Activated CD4-positive, alpha-beta T cell treated with anti-CD3 and anti-CD28 coated beads, Interleukin-2, amount 50 U/mL, for 16 hours (primary cell): Measurements from ENCODE around the gene RFTN1.
"Not testable (repeated sequence)": the region's sequence is repeated elsewhere in the genome, so short reads cannot be mapped to it uniquely, and the experiment has no call there.

Source experiments
- DNase-seq: peaks from one replicate; pipeline ENCODE4 v3.0.0-alpha.2; 2020

Gene RFTN1

GRCh38 chr3:16506451-16506850 lies 7.0 kb downstream of the RFTN1 start:
- no peak for DNase-seq

GRCh38 chr3:16504692-16505091 lies 8.8 kb downstream of the RFTN1 start:
- no peak for DNase-seq

DNA sequence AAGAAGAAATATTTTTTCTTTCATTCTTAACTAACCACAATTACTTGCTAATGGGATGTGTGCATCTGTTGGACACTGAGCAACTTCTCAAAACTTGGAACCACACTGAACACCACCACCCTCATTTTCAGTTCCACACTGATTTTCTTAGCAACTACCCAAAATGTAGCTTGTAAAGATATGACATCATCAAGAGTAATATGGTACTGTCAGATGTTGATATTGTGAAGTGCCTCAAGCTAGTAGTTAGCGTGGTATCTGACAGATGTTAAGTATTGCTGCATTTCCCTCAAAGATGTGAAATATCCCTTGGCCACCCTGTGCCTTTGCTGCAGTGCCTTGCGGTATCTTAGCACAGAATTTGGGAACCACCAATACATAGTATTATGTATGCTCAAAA lies 9.3 kb downstream of the RFTN1 start:
- DNase-seq, result peak; percentile 43

DNA sequence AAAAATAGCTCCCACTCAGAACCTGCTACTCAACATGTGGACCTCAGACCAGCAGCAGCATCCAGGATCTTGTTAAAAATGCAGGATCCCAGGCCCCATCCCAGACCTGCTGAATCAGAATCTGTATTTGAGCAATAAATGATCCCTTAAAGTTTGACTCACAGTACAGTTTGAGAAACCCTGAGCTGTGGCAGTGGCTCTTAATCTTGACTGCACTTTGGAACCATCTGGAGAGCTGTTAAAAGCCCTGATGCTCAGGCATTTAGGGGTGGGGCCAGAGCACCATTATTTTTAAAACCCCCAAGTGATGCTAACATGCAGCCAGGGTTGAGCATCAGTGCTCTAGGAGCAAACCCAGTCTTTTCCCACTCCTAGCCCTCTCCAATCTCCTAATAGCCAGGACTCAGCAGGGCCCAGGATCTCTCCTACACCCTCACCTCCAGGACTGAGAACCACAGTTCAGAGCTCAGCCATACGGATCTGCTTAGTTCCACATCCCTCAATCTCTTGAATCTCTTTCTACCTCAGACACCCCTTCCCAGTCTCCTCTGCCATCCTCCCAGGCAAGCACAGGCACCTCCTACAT lies 10.2 kb downstream of the RFTN1 start:
- no peak for DNase-seq

DNA sequence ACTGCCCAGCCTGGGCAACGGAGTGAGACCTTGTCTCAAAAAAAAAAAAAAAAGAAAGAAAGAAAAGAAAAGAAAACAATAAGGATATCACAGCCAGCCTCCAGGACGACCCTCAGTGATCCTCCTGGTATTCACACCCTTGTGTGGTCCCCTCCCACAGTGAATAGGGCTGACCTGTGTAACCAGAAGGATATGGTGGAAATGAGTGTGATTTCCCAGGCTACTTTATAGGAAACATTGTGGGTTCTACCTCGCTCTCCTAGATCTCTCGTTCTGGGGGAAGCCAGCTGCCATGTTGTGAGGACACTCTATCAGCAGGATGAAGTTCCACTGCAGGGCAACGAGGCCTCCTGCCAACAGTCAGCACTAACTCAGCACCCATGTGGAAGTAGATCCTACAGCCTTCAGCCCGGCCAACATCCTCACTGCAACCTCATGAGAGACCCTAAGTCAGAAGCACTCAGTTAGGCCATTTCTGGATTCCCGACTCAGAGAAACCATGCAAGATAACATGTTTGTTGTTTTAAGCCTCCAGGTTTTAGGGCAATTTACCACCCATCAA lies 11.1 kb downstream of the RFTN1 start:
- DNase-seq, result no peak

DNA sequence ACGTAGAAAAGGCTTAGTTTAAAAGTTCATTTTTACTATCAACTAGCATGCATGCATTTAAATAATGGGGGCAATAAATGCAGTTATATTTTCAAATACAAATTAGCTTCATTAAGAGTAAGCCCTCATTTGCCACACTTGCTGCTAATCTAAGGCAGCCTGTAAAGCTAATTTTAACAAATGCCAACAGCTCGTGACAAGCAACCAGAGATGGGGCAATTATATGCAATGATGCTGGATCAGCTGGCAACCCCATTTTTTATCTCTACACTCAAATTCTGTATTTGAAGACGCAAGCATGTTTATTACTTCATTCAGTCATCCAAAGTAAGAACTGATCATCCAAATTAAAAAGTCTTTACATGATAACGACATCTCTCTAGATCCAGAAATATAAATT lies 12.1 kb downstream of the RFTN1 start:
- DNase-seq, result no peak

GRCh38 chr3:16500911-16501310 lies 12.6 kb downstream of the RFTN1 start:
- DNase-seq, result no peak

- DNase-seq, result no peak
Measured at GRCh38 chr3:16500093-16500492, 13.4 kb downstream of the RFTN1 start.

DNA sequence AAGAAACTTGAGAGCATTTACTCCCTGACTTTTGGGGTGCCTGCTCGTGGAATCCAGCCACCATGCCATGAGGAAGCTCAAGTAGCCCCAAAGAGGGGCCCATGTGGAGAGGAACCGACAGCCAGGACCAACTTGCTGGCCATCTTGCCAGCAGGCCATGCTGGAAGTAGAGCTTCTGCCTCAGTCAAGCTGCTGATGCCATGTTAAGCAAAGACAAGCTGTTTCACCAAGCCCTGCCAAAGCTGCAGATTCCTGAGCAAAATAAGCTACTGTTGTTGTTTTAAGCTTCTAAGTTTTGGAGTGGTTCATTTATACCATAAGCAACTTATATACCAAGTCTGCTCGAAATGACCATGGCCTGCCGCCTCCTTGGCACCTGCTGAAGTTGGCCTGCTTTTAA lies 14.1 kb downstream of the RFTN1 start:
- no peak for DNase-seq

- DNase-seq, result no peak
Measured at GRCh38 chr3:16498130-16498890, 15.2 kb downstream of the RFTN1 start.

DNA sequence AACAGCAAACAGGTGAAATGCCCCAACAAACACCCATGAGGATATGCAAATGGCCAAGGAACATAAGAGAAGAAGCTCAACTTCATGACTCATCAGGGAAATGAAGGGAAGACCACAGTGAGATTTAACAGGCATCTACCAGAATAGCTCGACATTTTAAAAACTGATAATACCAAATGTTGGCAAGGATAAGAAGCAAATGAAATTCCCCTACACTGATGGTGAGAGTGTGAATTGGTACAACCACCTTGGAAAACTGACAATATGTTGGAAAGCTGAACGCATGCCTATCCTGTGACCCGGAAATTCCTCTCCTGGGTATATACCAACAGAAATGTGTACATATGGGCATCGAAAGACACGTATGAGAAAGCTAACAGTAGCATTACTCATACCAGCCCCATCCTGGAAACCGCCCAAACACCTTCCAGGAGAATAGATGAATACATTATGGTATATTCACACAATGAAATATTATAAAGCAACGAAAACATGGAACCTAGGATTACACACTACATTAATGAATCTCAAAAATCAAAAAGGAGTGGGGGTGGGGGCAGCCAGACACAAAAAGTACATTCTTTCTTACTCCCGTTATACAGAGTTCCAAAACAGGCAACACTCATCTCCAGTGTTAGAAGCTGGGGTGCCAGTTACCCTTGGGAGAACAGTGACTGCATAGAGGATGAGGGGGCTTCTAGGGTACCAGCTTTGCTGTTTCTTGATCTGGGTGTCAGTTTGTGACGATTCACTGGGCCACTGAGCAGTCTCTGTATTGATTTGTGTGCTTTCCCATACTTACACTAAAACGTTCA lies 16.9 kb downstream of the RFTN1 start:
- peak; percentile 48 for DNase-seq

DNA sequence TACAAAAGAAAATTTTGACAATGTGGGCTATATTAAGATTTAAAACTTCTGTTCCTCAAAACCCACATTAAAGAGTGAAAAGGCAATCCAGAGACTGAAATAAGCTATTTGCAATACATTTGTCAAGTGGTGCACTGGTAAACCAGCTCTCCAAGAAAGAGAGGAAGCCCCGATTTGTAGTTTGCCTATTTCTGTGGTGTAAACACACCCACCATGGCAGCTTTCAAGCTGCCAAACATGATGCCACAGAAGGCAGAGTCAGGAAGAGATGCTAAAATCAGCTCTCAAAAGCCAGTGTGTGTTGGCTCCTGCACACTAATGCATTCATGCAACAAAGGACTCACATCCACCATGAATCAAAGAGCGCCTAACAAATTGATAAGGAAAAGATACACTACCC lies 17.5 kb downstream of the RFTN1 start:
- DNase-seq, result no peak

GRCh38 chr3:16494814-16495431 lies 18.6 kb downstream of the RFTN1 start:
- no peak for DNase-seq

DNA sequence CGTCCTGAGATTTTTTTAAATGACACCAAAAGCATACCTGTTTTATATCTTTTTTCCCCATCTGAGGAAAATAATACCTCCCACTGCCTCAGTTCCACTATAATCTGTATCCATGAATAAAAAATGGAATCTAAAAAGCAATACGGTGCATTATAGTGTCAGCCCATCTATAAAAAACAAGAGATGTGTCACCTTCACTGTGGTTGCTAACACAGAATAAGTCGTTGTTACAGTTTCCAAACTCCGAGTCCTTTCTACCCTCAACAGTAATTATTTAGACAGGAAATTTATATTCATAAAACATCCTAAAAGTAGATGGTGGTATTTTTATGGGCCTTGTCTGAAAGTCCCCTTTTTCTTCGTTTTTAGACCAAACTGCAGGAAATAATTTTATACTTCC lies 19.4 kb downstream of the RFTN1 start:
- DNase-seq, result no peak

GRCh38 chr3:16490062-16490619 lies 23.4 kb downstream of the RFTN1 start:
- DNase-seq, result no peak

DNA sequence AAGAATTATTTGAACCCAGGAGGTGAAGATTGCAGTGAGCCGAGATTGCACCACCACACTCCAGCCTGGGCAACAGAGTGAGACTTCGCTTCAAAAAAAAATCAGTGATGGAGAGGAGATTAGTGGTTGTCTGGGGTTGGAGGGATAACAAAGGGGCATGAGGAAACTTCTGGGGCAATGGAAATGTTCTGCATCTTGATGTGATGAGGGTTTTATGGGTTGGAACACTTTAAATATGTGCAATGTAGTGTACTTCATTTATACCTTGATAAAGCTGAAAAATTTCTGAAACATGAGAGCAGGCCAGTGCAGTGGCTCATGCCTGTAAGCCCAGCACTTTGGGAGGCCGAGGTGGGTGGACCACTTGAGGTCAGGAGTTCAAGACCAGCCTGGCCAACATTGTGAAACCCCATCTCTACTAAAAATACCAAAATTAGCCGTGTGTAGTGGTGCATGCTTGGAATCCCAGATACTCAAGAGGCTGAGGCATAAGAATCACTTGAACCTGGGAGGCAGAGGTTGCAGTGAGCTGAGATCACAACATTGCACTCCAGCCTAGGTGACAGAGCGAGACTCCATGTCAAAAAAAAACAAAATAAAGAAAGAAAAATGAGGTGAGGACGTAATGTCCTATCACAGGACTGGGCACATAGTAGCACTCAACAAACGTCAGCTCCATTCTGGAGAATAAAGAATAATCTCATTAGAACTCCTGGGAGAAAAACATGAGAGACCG lies 24.0 kb downstream of the RFTN1 start:
- DNase-seq, result not testable (repeated sequence)

GRCh38 chr3:16488637-16489036 lies 24.9 kb downstream of the RFTN1 start:
- no peak for DNase-seq

- no peak for DNase-seq
Measured at GRCh38 chr3:16487511-16488175, 25.9 kb downstream of the RFTN1 start.

GRCh38 chr3:16486951-16487480 lies 26.5 kb downstream of the RFTN1 start:
- no peak for DNase-seq

DNA sequence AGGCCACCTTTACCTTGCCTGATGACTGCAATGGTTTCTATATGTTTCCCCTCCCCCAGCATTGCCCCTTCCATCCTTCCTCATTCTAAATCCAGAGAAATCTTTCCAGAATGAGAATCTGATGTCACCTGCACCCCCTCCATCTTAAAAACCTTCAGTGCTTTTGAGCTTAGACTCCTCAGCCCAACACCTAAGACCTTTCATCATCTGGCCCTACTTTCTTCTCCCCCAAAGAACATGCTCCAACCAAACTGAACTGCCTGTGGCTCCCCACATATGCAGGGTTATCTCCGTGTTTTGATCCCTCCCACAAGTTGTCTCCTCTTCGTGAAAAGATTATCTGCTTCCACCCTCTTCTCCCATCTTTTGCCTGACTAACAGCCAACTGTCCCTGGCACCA lies 27.3 kb downstream of the RFTN1 start:
- no peak for DNase-seq

DNA sequence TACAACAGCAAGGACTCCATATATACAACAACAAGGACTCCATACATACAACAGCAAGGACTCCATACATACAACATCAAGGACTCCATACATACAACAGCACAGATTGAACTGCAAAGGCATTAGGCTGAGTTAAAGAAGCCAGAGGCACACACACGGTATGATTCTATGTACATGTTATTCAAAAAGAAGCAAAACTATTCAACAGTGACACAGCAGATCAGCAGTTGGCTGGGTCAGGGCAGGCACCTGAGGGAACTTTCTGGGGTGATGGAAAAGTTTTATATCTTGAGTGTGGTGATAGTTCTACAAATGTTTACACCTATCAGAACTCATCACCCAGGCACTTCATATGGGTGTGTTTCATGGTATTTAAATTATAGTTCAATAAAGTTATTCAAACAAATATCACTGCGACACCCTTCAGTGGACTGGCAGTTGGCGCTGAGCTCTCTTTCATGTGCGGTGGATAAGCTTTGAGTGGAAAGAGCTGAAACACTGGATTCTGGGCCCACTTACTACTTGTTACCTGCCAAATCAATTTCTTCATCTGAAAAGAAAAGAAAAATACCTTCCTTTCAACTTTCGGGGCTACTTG lies 28.0 kb downstream of the RFTN1 start:
- no peak for DNase-seq
